HepG2 (cell line): ENCODE results near the gene DIRAS1. TPM values are rescaled to one million over a fixed set of nuclear protein-coding genes. Genes with fewer than 3 reads are reported as not detected.

ENCODE experiments used
- ATAC-seq: fragments of 200-7000 bp; cut with Tn5 transposase; 3 replicates; pipeline ENCODE4 v1.9.1; 2020; ENCODE audit warnings: mild to moderate bottlenecking, moderate library complexity
- BruUV-seq: library from RNA; stranded (reverse); fragments of 400-500 nt; replicated peaks from 2 replicates; lab custom pipeline; 2021; lab: Mats Ljungman, UMichigan
- CTCF ChIA-PET: fragments of 300-600 bp; formaldehyde crosslinking; extraction: SDS; loops from one replicate; lab custom pipeline; 2021; ENCODE audit warnings: low total read pairs, inconsistent platforms, low intra/inter-chr PET ratio; lab: Yijun Ruan, JAX
- POLR2A ChIA-PET: fragments of 350-600 bp; sonication (Branson Sonifier 250); formaldehyde crosslinking; loops from one replicate; lab custom pipeline; 2020; ENCODE audit warnings: antibody characterized with exemption, inconsistent platforms; lab: Yijun Ruan, JAX
- DNase-seq: peaks from one replicate; pipeline ENCODE4 v3.0.0-alpha.2; 2015; ENCODE audit warnings: low spot score
- FAIRE-seq: peaks from 3 replicates; lab custom pipeline; 2011; peaks lifted over from hg19 to GRCh38; lab: Jason Lieb, UNC
- H2AFZ ChIP-seq: one replicate; pipeline ENCODE4 v1.6.1; 2011; ENCODE audit warnings: low read length, inconsistent platforms
- H3K27ac ChIP-seq: fragments of 300-600 bp; 3 replicates; pipeline ENCODE4 v1.8.0; 2011; ENCODE audit warnings: mixed run types, mild to moderate bottlenecking, mixed read lengths, low read length, inconsistent platforms; ENCODE audit not compliant: insufficient read depth; ENCODE audit errors: extremely low read length
- H3K27me3 ChIP-seq, 2 experiments: fragments of 200-600 bp in 1 of 2; 2 replicates in 1 of 2; 3 replicates in 1 of 2; pipeline versions ENCODE4 v1.6.0 to v1.8.0; 2011; ENCODE audit warnings: low read length in 2 of 2, mild to moderate bottlenecking in 2 of 2, moderate library complexity in 2 of 2, inconsistent platforms in 1 of 2; ENCODE audit not compliant: insufficient read depth in 2 of 2, control insufficient read depth in 1 of 2
- H3K36me3 ChIP-seq, 2 experiments: fragments of 200-600 bp in 1 of 2; replicated peaks in 1 of 2; 2 replicates in 1 of 2; 3 replicates in 1 of 2; pipeline versions ENCODE4 v1.5.1 to v1.8.0; 2011; ENCODE audit warnings: low read length in 2 of 2, inconsistent platforms in 1 of 2; ENCODE audit not compliant: insufficient read depth in 2 of 2, control insufficient read depth in 1 of 2
- H3K4me1 ChIP-seq: 2 replicates; pipeline ENCODE4 v1.5.1; 2012; ENCODE audit warnings: low read length, inconsistent platforms; ENCODE audit not compliant: insufficient read depth
- H3K4me2 ChIP-seq: 2 replicates; pipeline ENCODE4 v1.6.0; 2011; ENCODE audit warnings: low read depth, low read length, inconsistent platforms
- H3K4me3 ChIP-seq, 3 experiments: fragments of 200-600 bp in 1 of 3; sonication (generic), shearing (Covaris generic) in 1 of 3; replicated peaks in 1 of 3; 2 replicates each; pipeline ENCODE4 v1.5.1; 2011 to 2016; ENCODE audit warnings: low read length in 3 of 3, inconsistent platforms in 2 of 3, low read depth in 2 of 3, mild to moderate bottlenecking in 2 of 3, control low read depth in 1 of 3, mixed read lengths in 1 of 3; ENCODE audit not compliant: insufficient read depth in 1 of 3
- H3K79me2 ChIP-seq: one replicate; pipeline ENCODE4 v1.6.1; 2011; ENCODE audit warnings: low read length, inconsistent platforms; ENCODE audit not compliant: insufficient read depth
- H3K9ac ChIP-seq: 2 replicates; pipeline ENCODE4 v1.6.0; 2011; ENCODE audit warnings: mild to moderate bottlenecking, low read depth, low read length, inconsistent platforms; ENCODE audit not compliant: insufficient read depth
- H3K9me3 ChIP-seq: 2 replicates; pipeline ENCODE4 v1.5.1; 2012; ENCODE audit warnings: mild to moderate bottlenecking, low read length
- H4K20me1 ChIP-seq: 2 replicates; pipeline ENCODE4 v1.6.0; 2011; ENCODE audit warnings: inconsistent platforms, mild to moderate bottlenecking, low read length, moderate library complexity; ENCODE audit not compliant: insufficient read depth
- CHD4 ChIP-seq: fragments of 200-600 bp; sonication (generic); IDR thresholded peaks from 2 replicates; pipeline ENCODE4 v1.7.0; 2017; ENCODE audit warnings: mild to moderate bottlenecking, low read length, borderline replicate concordance
- GLI4 ChIP-seq: sonication (generic); formaldehyde crosslinking; IDR thresholded peaks from 2 replicates; pipeline ENCODE4 v1.5.1; 2020; ENCODE audit warnings: missing genetic modification reagents, mild to moderate bottlenecking, moderate library complexity, borderline replicate concordance
- GTF2F1 ChIP-seq: fragments of 150-350 bp; IDR thresholded peaks from 2 replicates; pipeline ENCODE4 v1.6.1; 2014; ENCODE audit warnings: low read length
- ZNF264 ChIP-seq: sonication (generic); formaldehyde crosslinking; IDR thresholded peaks from 2 replicates; pipeline ENCODE4 v1.4.0; 2020; ENCODE audit warnings: missing genetic modification reagents
- ZNF629 ChIP-seq: sonication (generic); formaldehyde crosslinking; conservative IDR thresholded peaks from 2 replicates; pipeline ENCODE4 v1.5.0; 2020; ENCODE audit warnings: missing genetic modification reagents
- WGBS: methylation state at CpG from one replicate; pipeline ENCODE4 v1.1.6; 2017; ENCODE audit warnings: low lambda C conversion rate; 5-methylcytosine and 5-hydroxymethylcytosine counted together
- in situ Hi-C: cut with HindIII; loops from 2 replicates; pipeline ENCODE4 v1.10.0; 2017; ENCODE audit warnings: low pct_unique_long_range_greater_than_20kb; ENCODE audit not compliant: extremely low pct_ligation_motif_present
- intact Hi-C: fragments of 100-400 bp; cut with micrococcal nuclease; formaldehyde crosslinking; loops from one replicate; pipeline ENCODE4 v1.10.0; 2022; ENCODE audit not compliant: unreplicated experiment
- polyA plus RNA-seq, 8 experiments: library from polyadenylated mRNA; depleted of rRNA in 3 of 8; stranded (reverse) in 7 of 8; unstranded in 1 of 8; fragments of >200 nt; fragmentation: Illumina TruSeq in 4 of 8; extraction: Trizol in 4 of 8; gene quantifications; 2 replicates each; pipeline versions ENCODE4 v1.2.1 to v1.2.3, GENCODE V29; 2011 to 2016; ENCODE audit warnings: low read depth in 4 of 8, missing spikeins in 1 of 8, mixed read lengths in 1 of 8; ENCODE audit not compliant: insufficient read depth in 1 of 8
- total RNA-seq, 5 experiments: library from RNA; depleted of rRNA; stranded (reverse); fragments of >200 nt; fragmentation: Illumina TruSeq; extraction: Trizol; gene quantifications; 2 replicates each; pipeline ENCODE4 v1.2.3, GENCODE V29; 2016; ENCODE audit warnings: low read depth in 1 of 5
- TF ChIP-seq, protein P1 (sequence below): sonication (generic); formaldehyde crosslinking; IDR thresholded peaks from 2 replicates; pipeline ENCODE4 v1.5.1; 2020; ENCODE audit warnings: missing genetic modification reagents, mild to moderate bottlenecking, borderline replicate concordance
- TF ChIP-seq, protein P2 (sequence below): sonication (generic); formaldehyde crosslinking; IDR thresholded peaks from 2 replicates; pipeline ENCODE4 v1.4.0; 2020; ENCODE audit warnings: missing genetic modification reagents, borderline replicate concordance
- TF ChIP-seq, protein P3 (sequence below): sonication (generic); formaldehyde crosslinking; IDR thresholded peaks from 2 replicates; pipeline ENCODE4 v1.8.0; 2022; ENCODE audit warnings: mild to moderate bottlenecking, missing genetic modification reagents, moderate library complexity

Gene DIRAS1
- total and polyA plus RNA-seq, 2 of the 13 experiments (the other 11 are each of a cell fraction or from before 2014, with no cell fraction given), result 0.97 to 1.8 TPM

DNA sequence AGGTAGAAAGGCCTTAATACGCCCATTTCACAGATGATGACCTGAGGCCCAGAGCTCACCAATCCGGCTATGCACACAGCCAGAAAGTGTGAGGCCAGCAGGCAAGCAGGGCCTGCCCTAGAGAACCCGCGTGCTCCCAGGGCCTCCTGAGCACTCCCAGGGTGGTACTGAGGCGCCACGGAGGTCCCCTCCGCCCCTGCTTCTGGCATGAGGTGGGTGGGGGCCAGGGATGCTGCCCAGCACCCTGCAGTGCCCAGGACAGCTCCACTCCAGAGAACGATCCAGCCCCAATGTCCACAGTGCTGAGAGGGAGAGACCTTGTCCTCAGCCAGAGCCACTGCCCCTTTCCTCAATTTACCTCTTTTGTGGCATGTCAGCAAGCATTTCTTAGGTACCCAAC, 48.0 kb upstream of the DIRAS1 start:
- ChIA-PET CTCF (no interaction called here), POLR2A (no interaction called here)
- no peak for FAIRE-seq
- H3K79me2 ChIP-seq, result peaks cover 42% of the 10 kb centered on the region
- H3K4me2 ChIP-seq, result no peak overlapping the region
- H2AFZ ChIP-seq, result no peak overlapping the region
- BruUV-seq, result no TSS peak
- H4K20me1 ChIP-seq, result peaks cover 19% of the 10 kb centered on the region; the same call in 1 of the 2 replicates
- in situ Hi-C loops, result no loop called here
- no peak for ATAC-seq
- no peak for DNase-seq
- no CpG with 5 or more reads among the region's 8 CpGs for WGBS
- H3K9me3 ChIP-seq, result no peaks in the 10 kb centered on the region
- H3K27me3 ChIP-seq, result no peaks in the 10 kb centered on the region
- H3K27ac ChIP-seq, result no peak overlapping the region
- peaks cover 20 to 45% of the 10 kb centered on the region in 2 experiments for H3K36me3 ChIP-seq
- no peak for TF ChIP-seq GLI4 (CRISPR knock-in tag)
- TF ChIP-seq, protein P1, sequence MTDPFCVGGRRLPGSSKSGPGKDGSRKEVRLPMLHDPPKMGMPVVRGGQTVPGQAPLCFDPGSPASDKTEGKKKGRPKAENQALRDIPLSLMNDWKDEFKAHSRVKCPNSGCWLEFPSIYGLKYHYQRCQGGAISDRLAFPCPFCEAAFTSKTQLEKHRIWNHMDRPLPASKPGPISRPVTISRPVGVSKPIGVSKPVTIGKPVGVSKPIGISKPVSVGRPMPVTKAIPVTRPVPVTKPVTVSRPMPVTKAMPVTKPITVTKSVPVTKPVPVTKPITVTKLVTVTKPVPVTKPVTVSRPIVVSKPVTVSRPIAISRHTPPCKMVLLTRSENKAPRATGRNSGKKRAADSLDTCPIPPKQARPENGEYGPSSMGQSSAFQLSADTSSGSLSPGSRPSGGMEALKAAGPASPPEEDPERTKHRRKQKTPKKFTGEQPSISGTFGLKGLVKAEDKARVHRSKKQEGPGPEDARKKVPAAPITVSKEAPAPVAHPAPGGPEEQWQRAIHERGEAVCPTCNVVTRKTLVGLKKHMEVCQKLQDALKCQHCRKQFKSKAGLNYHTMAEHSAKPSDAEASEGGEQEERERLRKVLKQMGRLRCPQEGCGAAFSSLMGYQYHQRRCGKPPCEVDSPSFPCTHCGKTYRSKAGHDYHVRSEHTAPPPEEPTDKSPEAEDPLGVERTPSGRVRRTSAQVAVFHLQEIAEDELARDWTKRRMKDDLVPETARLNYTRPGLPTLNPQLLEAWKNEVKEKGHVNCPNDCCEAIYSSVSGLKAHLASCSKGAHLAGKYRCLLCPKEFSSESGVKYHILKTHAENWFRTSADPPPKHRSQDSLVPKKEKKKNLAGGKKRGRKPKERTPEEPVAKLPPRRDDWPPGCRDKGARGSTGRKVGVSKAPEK (CRISPR knock-in tag), result no peak
- TF ChIP-seq, protein P2, sequence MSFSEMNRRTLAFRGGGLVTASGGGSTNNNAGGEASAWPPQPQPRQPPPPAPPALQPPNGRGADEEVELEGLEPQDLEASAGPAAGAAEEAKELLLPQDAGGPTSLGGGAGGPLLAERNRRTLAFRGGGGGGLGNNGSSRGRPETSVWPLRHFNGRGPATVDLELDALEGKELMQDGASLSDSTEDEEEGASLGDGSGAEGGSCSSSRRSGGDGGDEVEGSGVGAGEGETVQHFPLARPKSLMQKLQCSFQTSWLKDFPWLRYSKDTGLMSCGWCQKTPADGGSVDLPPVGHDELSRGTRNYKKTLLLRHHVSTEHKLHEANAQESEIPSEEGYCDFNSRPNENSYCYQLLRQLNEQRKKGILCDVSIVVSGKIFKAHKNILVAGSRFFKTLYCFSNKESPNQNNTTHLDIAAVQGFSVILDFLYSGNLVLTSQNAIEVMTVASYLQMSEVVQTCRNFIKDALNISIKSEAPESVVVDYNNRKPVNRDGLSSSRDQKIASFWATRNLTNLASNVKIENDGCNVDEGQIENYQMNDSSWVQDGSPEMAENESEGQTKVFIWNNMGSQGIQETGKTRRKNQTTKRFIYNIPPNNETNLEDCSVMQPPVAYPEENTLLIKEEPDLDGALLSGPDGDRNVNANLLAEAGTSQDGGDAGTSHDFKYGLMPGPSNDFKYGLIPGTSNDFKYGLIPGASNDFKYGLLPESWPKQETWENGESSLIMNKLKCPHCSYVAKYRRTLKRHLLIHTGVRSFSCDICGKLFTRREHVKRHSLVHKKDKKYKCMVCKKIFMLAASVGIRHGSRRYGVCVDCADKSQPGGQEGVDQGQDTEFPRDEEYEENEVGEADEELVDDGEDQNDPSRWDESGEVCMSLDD (CRISPR knock-in tag), result no peak
- no peak for TF ChIP-seq GTF2F1
- peak; percentile 81 for TF ChIP-seq ZNF629 (CRISPR knock-in tag)
- TF ChIP-seq ZNF264 (CRISPR knock-in tag), result no peak
- no peak for TF ChIP-seq CHD4
- TF ChIP-seq, protein P3, sequence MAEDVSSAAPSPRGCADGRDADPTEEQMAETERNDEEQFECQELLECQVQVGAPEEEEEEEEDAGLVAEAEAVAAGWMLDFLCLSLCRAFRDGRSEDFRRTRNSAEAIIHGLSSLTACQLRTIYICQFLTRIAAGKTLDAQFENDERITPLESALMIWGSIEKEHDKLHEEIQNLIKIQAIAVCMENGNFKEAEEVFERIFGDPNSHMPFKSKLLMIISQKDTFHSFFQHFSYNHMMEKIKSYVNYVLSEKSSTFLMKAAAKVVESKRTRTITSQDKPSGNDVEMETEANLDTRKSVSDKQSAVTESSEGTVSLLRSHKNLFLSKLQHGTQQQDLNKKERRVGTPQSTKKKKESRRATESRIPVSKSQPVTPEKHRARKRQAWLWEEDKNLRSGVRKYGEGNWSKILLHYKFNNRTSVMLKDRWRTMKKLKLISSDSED, result no peak
- TF ChIP-seq, all 625 proteins: peak for 1
- no peaks in the 10 kb centered on the region for H3K4me1 ChIP-seq
- H3K9ac ChIP-seq, result no peak overlapping the region
- intact Hi-C loops, result no loop called here
- no peak overlapping the region for H3K4me3 ChIP-seq
